Activated T-helper 1 cell treated with Interleukin-2 at 50 U/mL for 16 hours (primary cell): ENCODE measurements around the gene MBOAT2.

Source experiments
- DNase-seq: peaks from one replicate; pipeline ENCODE4 v3.0.0-alpha.2; 2020; ENCODE audit warnings: low read depth

Gene MBOAT2

GRCh38 chr2:8821276-8822217 lies 181.9 kb downstream of the MBOAT2 start:
- no peak for DNase-seq

- DNase-seq = no peak
Measured at GRCh38 chr2:8819948-8820347, 183.5 kb downstream of the MBOAT2 start.

- DNase-seq = no peak
Measured at GRCh38 chr2:8819194-8819593, 184.3 kb downstream of the MBOAT2 start.

- DNase-seq = no peak
Measured at GRCh38 chr2:8817221-8817620, 186.3 kb downstream of the MBOAT2 start.

- DNase-seq = no peak
Measured at GRCh38 chr2:8806885-8807704, 196.4 kb downstream of the MBOAT2 start.

GRCh38 chr2:8805278-8806210 lies 197.9 kb downstream of the MBOAT2 start:
- DNase-seq = no peak

GRCh38 chr2:8803658-8804379 lies 199.7 kb downstream of the MBOAT2 start:
- DNase-seq = no peak

- DNase-seq = no peak
Measured at GRCh38 chr2:8802741-8803140, 200.7 kb downstream of the MBOAT2 start.
